Neural cell (in vitro differentiated cells): Measurements from ENCODE around the gene PRELID3B. TPM values are rescaled to one million over a fixed set of nuclear protein-coding genes. Genes with fewer than 3 reads are reported as not detected.

Experiments
- H2AFZ ChIP-seq: fragments of 200-600, 300-800 bp; sonication (generic), shearing (Covaris generic); 2 replicates; pipeline ENCODE4 v1.6.0; 2014; ENCODE audit warnings: low read depth, mild to moderate bottlenecking, antibody characterized with exemption, low read length, moderate library complexity
- H3F3A ChIP-seq: fragments of 200-600 bp; shearing (Covaris generic); 2 replicates; pipeline ENCODE4 v1.6.1; 2016; ENCODE audit warnings: mild to moderate bottlenecking, moderate library complexity, mixed read lengths, antibody characterized with exemption, low read length; ENCODE audit not compliant: insufficient read depth, poor library complexity, severe bottlenecking
- H3K27ac ChIP-seq: fragments of 200-600, 300-800 bp; sonication (generic), shearing (Covaris generic); 2 replicates; pipeline ENCODE4 v1.5.1; 2014; ENCODE audit warnings: mild to moderate bottlenecking, low read length, moderate library complexity
- H3K27me3 ChIP-seq: fragments of 300-800, 200-600 bp; sonication (generic), shearing (Covaris generic); 2 replicates; pipeline ENCODE4 v1.6.0; 2014; ENCODE audit warnings: mild to moderate bottlenecking, low read depth, low read length, moderate library complexity; ENCODE audit not compliant: insufficient read depth
- H3K36me3 ChIP-seq: fragments of 300-800, 200-600 bp; sonication (generic), shearing (Covaris generic); 2 replicates; pipeline ENCODE4 v1.5.1; 2014; ENCODE audit warnings: mild to moderate bottlenecking, antibody characterized with exemption, low read length, moderate library complexity; ENCODE audit not compliant: insufficient read depth
- H3K4me2 ChIP-seq: fragments of 300-800, 200-600 bp; sonication (generic), shearing (Covaris generic); 2 replicates; pipeline ENCODE4 v1.6.0; 2014; ENCODE audit warnings: mild to moderate bottlenecking, low read length
- H3K4me3 ChIP-seq: fragments of 300-800, 200-600 bp; sonication (generic), shearing (Covaris generic); 2 replicates; pipeline ENCODE4 v1.5.1; 2014; ENCODE audit warnings: mild to moderate bottlenecking, low read length, moderate library complexity
- H3K79me2 ChIP-seq: fragments of 200-600 bp; shearing (Covaris generic); replicated peaks from 2 replicates; pipeline ENCODE4 v1.6.0; 2014; ENCODE audit warnings: mild to moderate bottlenecking, low read length, moderate library complexity; ENCODE audit not compliant: insufficient read depth
- H3K9ac ChIP-seq: fragments of 300-800, 200-600 bp; sonication (generic), shearing (Covaris generic); 2 replicates; pipeline ENCODE4 v1.6.1; 2016; ENCODE audit warnings: mild to moderate bottlenecking, low read length, mixed read lengths
- H3K9me2 ChIP-seq: fragments of 200-600 bp; shearing (Covaris generic); 2 replicates; pipeline ENCODE4 v1.6.1; 2016; ENCODE audit warnings: mild to moderate bottlenecking, low read length, mixed read lengths; ENCODE audit not compliant: insufficient read depth
- H3K9me3 ChIP-seq: fragments of 200-600, 300-800 bp; sonication (generic), shearing (Covaris generic); 2 replicates; pipeline ENCODE4 v1.6.1; 2016; ENCODE audit warnings: mild to moderate bottlenecking, mixed run types, low read length, moderate library complexity, mixed read lengths
- H4K20me1 ChIP-seq: fragments of 200-600 bp; shearing (Covaris generic); 2 replicates; pipeline ENCODE4 v1.6.1; 2016; ENCODE audit warnings: mild to moderate bottlenecking, mixed run types; ENCODE audit not compliant: insufficient read depth
- EP300 ChIP-seq: fragments of 450-650 bp; conservative IDR thresholded peaks from 2 replicates; pipeline ENCODE4 v1.6.1; 2014; ENCODE audit warnings: antibody characterized with exemption, mild to moderate bottlenecking, moderate library complexity; ENCODE audit not compliant: poor library complexity, severe bottlenecking
- EZH2 ChIP-seq: fragments of 200-600, 300-800 bp; shearing (Covaris generic), sonication (generic); IDR thresholded peaks from 2 replicates; pipeline ENCODE4 v1.6.1; 2014; ENCODE audit warnings: antibody characterized with exemption, low read length, borderline replicate concordance, mild to moderate bottlenecking; ENCODE audit not compliant: insufficient read depth, poor library complexity, severe bottlenecking
- MXI1 ChIP-seq: fragments of 450-650 bp; conservative IDR thresholded peaks from 2 replicates; pipeline ENCODE4 v1.6.1; 2014; ENCODE audit warnings: antibody characterized with exemption, mild to moderate bottlenecking; ENCODE audit not compliant: poor library complexity, severe bottlenecking
- POLR2AphosphoS5 ChIP-seq: IDR thresholded peaks from 2 replicates; pipeline ENCODE4 v1.6.1; 2012
- RAD21 ChIP-seq: fragments of 450-650 bp; conservative IDR thresholded peaks from 2 replicates; pipeline ENCODE4 v1.6.1; 2014; ENCODE audit warnings: antibody characterized with exemption, mild to moderate bottlenecking, moderate library complexity
- SMC3 ChIP-seq: fragments of 450-650 bp; conservative IDR thresholded peaks from 2 replicates; pipeline ENCODE4 v1.6.1; 2014; ENCODE audit warnings: antibody characterized with exemption, mild to moderate bottlenecking, moderate library complexity; ENCODE audit not compliant: poor library complexity
- TAF1 ChIP-seq: IDR thresholded peaks from 2 replicates; pipeline ENCODE4 v1.6.1; 2012; ENCODE audit warnings: low read depth
- polyA plus RNA-seq: library from polyadenylated mRNA; depleted of rRNA; stranded (reverse); fragments of >200 nt; gene quantifications from 2 replicates; pipeline ENCODE4 v1.2.3, GENCODE V29; 2014
- TF ChIP-seq, protein P1 (sequence below): IDR thresholded peaks from 2 replicates; pipeline ENCODE4 v1.6.1; 2012; ENCODE audit warnings: borderline replicate concordance
- TF ChIP-seq, protein P2 (sequence below): fragments of 450-650 bp; IDR thresholded peaks from 2 replicates; pipeline ENCODE4 v1.5.1; 2014; ENCODE audit warnings: antibody characterized with exemption, mild to moderate bottlenecking, moderate library complexity; ENCODE audit not compliant: poor library complexity, severe bottlenecking

Gene PRELID3B
- polyA plus RNA-seq, 1 donor from 2014 or later, result 50.5 TPM

DNA sequence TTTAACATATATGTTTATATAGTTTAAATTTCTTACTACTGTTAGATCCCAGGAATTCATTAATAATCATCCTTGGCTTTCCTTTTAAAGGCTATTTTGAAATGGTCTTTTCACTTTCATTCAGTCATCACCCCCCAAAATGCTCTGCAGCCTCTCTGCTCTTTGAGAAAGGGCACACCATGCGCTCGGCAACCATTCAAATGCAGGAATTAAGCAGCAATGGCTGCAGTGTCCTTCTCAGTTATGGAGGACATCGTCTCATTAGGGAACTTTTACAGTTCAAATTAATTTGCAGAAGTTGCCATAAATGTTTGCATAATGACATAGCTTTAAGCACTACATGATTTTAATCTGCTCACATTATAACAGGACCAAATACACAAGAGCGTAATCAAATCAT, 17.1 kb downstream of the PRELID3B start:
- Histone ChIP-seq H2AFZ (no peak overlapping the region), H3K9me2 (no peaks in the 10 kb centered on the region), H3K27me3 (no peaks in the 10 kb centered on the region), H3K36me3 (peaks cover 16% of the 10 kb centered on the region), H3F3A (no peaks in the 10 kb centered on the region), H3K9me3 (no peaks in the 10 kb centered on the region), H3K4me2 (no peak overlapping the region), H3K27ac (no peak overlapping the region), H3K79me2 (peaks cover 33% of the 10 kb centered on the region), H4K20me1 (no peaks in the 10 kb centered on the region), H3K9ac (no peak overlapping the region), H3K4me3 (no peak overlapping the region)
- TF ChIP-seq, protein P1, sequence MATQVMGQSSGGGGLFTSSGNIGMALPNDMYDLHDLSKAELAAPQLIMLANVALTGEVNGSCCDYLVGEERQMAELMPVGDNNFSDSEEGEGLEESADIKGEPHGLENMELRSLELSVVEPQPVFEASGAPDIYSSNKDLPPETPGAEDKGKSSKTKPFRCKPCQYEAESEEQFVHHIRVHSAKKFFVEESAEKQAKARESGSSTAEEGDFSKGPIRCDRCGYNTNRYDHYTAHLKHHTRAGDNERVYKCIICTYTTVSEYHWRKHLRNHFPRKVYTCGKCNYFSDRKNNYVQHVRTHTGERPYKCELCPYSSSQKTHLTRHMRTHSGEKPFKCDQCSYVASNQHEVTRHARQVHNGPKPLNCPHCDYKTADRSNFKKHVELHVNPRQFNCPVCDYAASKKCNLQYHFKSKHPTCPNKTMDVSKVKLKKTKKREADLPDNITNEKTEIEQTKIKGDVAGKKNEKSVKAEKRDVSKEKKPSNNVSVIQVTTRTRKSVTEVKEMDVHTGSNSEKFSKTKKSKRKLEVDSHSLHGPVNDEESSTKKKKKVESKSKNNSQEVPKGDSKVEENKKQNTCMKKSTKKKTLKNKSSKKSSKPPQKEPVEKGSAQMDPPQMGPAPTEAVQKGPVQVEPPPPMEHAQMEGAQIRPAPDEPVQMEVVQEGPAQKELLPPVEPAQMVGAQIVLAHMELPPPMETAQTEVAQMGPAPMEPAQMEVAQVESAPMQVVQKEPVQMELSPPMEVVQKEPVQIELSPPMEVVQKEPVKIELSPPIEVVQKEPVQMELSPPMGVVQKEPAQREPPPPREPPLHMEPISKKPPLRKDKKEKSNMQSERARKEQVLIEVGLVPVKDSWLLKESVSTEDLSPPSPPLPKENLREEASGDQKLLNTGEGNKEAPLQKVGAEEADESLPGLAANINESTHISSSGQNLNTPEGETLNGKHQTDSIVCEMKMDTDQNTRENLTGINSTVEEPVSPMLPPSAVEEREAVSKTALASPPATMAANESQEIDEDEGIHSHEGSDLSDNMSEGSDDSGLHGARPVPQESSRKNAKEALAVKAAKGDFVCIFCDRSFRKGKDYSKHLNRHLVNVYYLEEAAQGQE, result no peak
- TF ChIP-seq, protein P2, sequence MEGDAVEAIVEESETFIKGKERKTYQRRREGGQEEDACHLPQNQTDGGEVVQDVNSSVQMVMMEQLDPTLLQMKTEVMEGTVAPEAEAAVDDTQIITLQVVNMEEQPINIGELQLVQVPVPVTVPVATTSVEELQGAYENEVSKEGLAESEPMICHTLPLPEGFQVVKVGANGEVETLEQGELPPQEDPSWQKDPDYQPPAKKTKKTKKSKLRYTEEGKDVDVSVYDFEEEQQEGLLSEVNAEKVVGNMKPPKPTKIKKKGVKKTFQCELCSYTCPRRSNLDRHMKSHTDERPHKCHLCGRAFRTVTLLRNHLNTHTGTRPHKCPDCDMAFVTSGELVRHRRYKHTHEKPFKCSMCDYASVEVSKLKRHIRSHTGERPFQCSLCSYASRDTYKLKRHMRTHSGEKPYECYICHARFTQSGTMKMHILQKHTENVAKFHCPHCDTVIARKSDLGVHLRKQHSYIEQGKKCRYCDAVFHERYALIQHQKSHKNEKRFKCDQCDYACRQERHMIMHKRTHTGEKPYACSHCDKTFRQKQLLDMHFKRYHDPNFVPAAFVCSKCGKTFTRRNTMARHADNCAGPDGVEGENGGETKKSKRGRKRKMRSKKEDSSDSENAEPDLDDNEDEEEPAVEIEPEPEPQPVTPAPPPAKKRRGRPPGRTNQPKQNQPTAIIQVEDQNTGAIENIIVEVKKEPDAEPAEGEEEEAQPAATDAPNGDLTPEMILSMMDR, result no peak
- no peak for TF ChIP-seq SMC3
- no peak for TF ChIP-seq TAF1
- no peak for TF ChIP-seq POLR2AphosphoS5
- TF ChIP-seq RAD21, result no peak
- no peak for TF ChIP-seq MXI1
- TF ChIP-seq EP300, result no peak
- no peak for TF ChIP-seq EZH2

DNA sequence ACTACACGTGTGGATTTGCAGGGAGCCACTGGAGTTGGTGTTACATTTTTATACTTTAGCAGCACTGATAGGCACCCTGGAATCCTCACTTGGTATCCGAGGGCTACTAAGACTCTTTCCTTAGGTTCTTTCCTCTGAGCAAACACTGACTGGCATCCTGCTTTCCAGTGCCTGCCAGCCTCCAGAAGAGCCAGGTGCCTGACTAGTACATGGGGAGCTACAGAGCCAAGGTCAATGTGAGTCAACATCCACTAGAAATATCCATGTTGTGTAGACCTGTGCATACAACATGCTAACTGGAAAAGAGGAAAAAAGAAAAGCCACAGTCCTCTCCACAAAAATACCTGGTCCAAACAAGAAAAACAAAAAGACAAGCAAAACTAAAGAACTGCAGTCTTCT, 17.5 kb downstream of the PRELID3B start:
- Histone ChIP-seq H3K27me3 (no peaks in the 10 kb centered on the region), H3K36me3 (peaks cover 16% of the 10 kb centered on the region), H3K9ac (no peak overlapping the region), H3F3A (no peaks in the 10 kb centered on the region), H3K79me2 (peaks cover 33% of the 10 kb centered on the region), H3K9me2 (no peaks in the 10 kb centered on the region), H4K20me1 (no peaks in the 10 kb centered on the region), H3K9me3 (no peaks in the 10 kb centered on the region), H3K27ac (no peak overlapping the region), H3K4me3 (no peak overlapping the region), H2AFZ (no peak overlapping the region), H3K4me2 (no peak overlapping the region)
- TF ChIP-seq, protein P2, result no peak
- TF ChIP-seq EZH2 (no peak), SMC3 (no peak), POLR2AphosphoS5 (no peak), EP300 (no peak), MXI1 (no peak)
